ENCODE data around the gene NAXD.

NAXD gene

DNA sequence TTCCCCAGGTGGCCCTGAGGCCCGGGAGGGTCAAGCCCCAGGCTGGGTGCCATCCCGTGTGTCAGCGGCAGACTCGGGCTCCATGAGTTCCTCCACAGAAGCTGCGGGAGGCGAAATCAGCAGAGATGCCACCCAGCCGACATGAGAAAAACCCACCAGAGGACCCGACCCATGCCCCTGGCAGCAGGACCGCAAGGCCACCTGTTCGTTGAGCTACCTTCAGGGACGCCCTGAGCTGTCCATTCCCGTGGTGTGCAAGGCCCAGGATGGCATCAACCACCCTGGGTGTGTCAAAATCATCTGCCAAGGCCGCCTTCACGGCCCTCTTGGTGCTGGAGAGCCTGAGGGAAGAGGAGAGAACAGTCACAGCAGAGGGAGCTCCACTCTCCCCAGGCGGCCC is 30.4 kb downstream of the NAXD start:
- H3K4me3 ChIP-seq (ENCODE audit: low read depth, low read length), result no peak overlapping the region
- TF ChIP-seq, protein P1, sequence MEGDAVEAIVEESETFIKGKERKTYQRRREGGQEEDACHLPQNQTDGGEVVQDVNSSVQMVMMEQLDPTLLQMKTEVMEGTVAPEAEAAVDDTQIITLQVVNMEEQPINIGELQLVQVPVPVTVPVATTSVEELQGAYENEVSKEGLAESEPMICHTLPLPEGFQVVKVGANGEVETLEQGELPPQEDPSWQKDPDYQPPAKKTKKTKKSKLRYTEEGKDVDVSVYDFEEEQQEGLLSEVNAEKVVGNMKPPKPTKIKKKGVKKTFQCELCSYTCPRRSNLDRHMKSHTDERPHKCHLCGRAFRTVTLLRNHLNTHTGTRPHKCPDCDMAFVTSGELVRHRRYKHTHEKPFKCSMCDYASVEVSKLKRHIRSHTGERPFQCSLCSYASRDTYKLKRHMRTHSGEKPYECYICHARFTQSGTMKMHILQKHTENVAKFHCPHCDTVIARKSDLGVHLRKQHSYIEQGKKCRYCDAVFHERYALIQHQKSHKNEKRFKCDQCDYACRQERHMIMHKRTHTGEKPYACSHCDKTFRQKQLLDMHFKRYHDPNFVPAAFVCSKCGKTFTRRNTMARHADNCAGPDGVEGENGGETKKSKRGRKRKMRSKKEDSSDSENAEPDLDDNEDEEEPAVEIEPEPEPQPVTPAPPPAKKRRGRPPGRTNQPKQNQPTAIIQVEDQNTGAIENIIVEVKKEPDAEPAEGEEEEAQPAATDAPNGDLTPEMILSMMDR (IDR thresholded peaks at IDR 0.05; ENCODE audit: low read depth, low read length), result no peak

DNA sequence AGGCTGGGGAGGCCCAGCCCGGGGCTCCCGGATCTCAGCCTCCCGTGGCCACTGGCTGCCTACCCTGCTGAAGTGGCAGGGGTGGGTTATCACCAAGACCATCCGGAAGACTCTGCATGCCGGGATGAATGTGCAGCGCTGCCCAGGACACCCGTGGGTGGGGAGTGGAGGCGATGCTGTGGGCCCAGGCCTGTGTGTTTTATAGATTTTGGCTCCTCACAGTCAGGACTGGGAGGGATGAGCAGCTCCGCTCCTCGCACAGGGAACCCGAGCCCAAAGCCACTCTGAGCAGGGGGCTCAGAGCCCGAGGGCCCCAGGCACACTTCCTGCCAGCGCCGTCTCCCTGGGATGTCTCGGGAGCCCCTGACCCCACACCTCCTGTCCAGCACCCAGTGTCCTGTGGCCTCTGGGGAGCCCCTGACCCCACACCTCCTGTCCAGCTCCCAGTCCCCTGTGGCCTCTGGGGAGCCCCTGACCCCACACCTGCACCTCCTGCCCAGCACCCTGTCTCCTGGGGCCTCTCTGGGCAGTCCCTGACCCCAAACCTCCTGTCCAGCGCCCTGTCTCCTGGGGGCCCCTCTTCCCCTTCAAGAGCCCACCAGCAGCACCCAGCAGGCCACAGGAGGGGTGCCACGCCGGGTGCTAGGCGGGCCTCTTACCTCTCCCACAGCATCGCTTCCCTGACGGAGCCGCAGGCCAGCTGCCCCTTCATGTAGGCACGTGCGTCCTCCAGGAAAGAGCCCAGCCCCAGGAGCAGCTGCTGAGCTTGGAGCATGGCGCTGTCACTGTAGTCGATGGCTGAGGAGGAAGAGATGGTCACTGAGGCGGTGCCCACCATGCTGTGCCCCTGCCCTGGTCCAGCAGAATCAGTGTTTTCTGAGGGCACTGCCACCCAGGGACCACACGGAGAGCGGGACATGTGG is 31.4 kb downstream of the NAXD start:
- TF ChIP-seq, protein P1 (IDR thresholded peaks at IDR 0.05; ENCODE audit: low read depth, low read length), result no peak
- no peak overlapping the region for H3K4me3 ChIP-seq (ENCODE audit: low read depth, low read length)

DNA sequence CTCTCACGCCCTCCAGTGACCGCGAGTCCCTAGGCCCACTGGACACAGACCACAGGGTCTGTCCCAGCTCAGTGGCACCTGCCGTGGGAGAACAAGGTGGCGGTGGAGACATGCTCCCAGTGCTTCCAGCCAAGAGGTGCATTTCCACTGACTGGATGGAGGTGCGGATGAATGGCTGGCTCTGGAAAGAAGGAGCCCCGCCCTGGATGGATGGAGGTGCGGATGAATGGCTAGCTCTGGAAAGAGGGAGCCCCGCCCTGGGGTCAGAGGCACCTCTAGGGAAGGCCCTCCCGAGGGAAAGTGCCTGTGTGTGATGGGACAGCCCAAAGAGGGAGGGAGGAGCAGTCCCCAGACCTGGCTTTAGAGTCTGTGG is 32.0 kb downstream of the NAXD start:
- TF ChIP-seq, protein P1 (IDR thresholded peaks at IDR 0.05; ENCODE audit: low read depth, low read length), result no peak
- no peak overlapping the region for H3K4me3 ChIP-seq (ENCODE audit: low read depth, low read length)

GRCh38 chr13:110648146-110648819 is 32.9 kb downstream of the NAXD start:
- H3K4me3 ChIP-seq (ENCODE audit: low read depth, low read length), result no peak overlapping the region
- TF ChIP-seq, protein P1 (IDR thresholded peaks at IDR 0.05; ENCODE audit: low read depth, low read length), result no peak

- TF ChIP-seq, protein P1 (IDR thresholded peaks at IDR 0.05; ENCODE audit: low read depth, low read length), result no peak
- H3K4me3 ChIP-seq (ENCODE audit: low read depth, low read length), result no peak overlapping the region
Observed at GRCh38 chr13:110648848-110649421, 33.6 kb downstream of the NAXD start.

GRCh38 chr13:110649551-110649950 is 34.2 kb downstream of the NAXD start:
- TF ChIP-seq, protein P1 (IDR thresholded peaks at IDR 0.05; ENCODE audit: low read depth, low read length), result no peak
- no peak overlapping the region for H3K4me3 ChIP-seq (ENCODE audit: low read depth, low read length)

DNA sequence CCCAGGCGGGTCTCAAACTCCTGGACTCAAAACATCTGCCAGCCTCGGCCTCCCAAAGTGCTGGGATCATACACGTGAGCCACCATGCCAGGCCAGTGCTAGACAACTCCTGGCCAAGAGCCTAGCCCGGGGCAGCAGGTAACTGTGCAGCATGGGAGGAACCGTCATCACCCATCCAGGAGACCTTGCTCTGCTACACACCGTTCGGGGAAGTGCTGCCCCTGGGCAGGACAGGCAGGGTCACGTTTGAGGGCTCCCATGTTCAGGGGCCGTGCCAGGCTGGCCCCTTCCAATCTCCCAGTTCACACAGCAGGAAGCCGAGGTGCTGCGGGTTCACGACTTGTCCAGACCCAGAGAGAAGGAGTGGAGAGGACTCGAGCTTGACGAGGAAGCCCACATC is 35.1 kb downstream of the NAXD start:
- TF ChIP-seq, protein P1 (IDR thresholded peaks at IDR 0.05; ENCODE audit: low read depth, low read length), result no peak
- H3K4me3 ChIP-seq (ENCODE audit: low read depth, low read length), result no peak overlapping the region

Measured in WI38 (cell line).